Parathyroid adenoma (tissue), 2 donors: Measurements from ENCODE around the gene DUS4L.

Source experiments
- H2AFZ ChIP-seq: fragments of 300-600 bp; sonication (generic); one replicate; pipeline ENCODE4 v1.7.0; 2017; ENCODE audit warnings: antibody characterized with exemption, mild to moderate bottlenecking
- H3K27ac ChIP-seq: fragments of 300-600 bp; sonication (generic); one replicate; pipeline ENCODE4 v1.7.0; 2017
- H3K27me3 ChIP-seq: fragments of 300-600 bp; sonication (generic); one replicate; pipeline ENCODE4 v1.7.0; 2017; ENCODE audit warnings: low read length; ENCODE audit not compliant: control insufficient read depth, insufficient read depth
- H3K36me3 ChIP-seq: fragments of 300-600 bp; sonication (generic); one replicate; pipeline ENCODE4 v1.7.0; 2017; ENCODE audit warnings: low read length; ENCODE audit not compliant: control insufficient read depth, insufficient read depth
- H3K4me1 ChIP-seq: fragments of 300-600 bp; sonication (generic); one replicate; pipeline ENCODE4 v1.7.0; 2017; ENCODE audit warnings: control low read depth
- H3K4me2 ChIP-seq: fragments of 300-600 bp; sonication (generic); one replicate; pipeline ENCODE4 v1.7.0; 2017; ENCODE audit warnings: low read length
- H3K4me3 ChIP-seq: fragments of 300-600 bp; sonication (generic); one replicate; pipeline ENCODE4 v1.7.0; 2017; ENCODE audit warnings: low read depth, low read length
- H3K79me2 ChIP-seq: fragments of 300-600 bp; sonication (generic); one replicate; pipeline ENCODE4 v1.7.0; 2017; ENCODE audit warnings: control low read depth
- H3K9ac ChIP-seq: fragments of 300-600 bp; sonication (generic); one replicate; pipeline ENCODE4 v1.7.0; 2017; ENCODE audit warnings: mild to moderate bottlenecking
- H3K9me3 ChIP-seq: fragments of 300-600 bp; sonication (generic); one replicate; pipeline ENCODE4 v1.7.0; 2017; ENCODE audit warnings: low read length; ENCODE audit not compliant: control insufficient read depth
- CTCF ChIP-seq: fragments of 300-600 bp; sonication (generic); IDR thresholded peaks from one replicate; pipeline ENCODE4 v1.7.0; 2017; ENCODE audit warnings: antibody characterized with exemption, mild to moderate bottlenecking
- donor health status: primary hyperparathyroidism.

The DUS4L gene

GRCh38 chr7:107584716-107585115 lies 20.9 kb downstream of the DUS4L start:
- no peaks in the 10 kb centered on the region for H3K27me3 ChIP-seq
- no peak overlapping the region for H3K4me2 ChIP-seq
- H2AFZ ChIP-seq, result no peak overlapping the region
- no peak overlapping the region for H3K9ac ChIP-seq
- no peak overlapping the region for H3K4me3 ChIP-seq
- no peaks in the 10 kb centered on the region for H3K9me3 ChIP-seq
- H3K79me2 ChIP-seq, result no peaks in the 10 kb centered on the region
- TF ChIP-seq CTCF, result no peak
- no peak overlapping the region for H3K27ac ChIP-seq
- H3K36me3 ChIP-seq, result no peaks in the 10 kb centered on the region
- H3K4me1 ChIP-seq, result no peaks in the 10 kb centered on the region

- no peaks in the 10 kb centered on the region for H3K79me2 ChIP-seq
- H3K4me2 ChIP-seq, result no peak overlapping the region
- no peak for TF ChIP-seq CTCF
- H3K27me3 ChIP-seq, result no peaks in the 10 kb centered on the region
- no peak overlapping the region for H3K4me3 ChIP-seq
- no peaks in the 10 kb centered on the region for H3K36me3 ChIP-seq
- no peak overlapping the region for H2AFZ ChIP-seq
- H3K9ac ChIP-seq, result no peak overlapping the region
- no peaks in the 10 kb centered on the region for H3K4me1 ChIP-seq
- H3K27ac ChIP-seq, result no peak overlapping the region
- no peaks in the 10 kb centered on the region for H3K9me3 ChIP-seq
Observed at GRCh38 chr7:107588529-107589130, 24.9 kb downstream of the DUS4L start.

GRCh38 chr7:107591421-107591820 lies 27.6 kb downstream of the DUS4L start:
- H3K9me3 ChIP-seq, result no peaks in the 10 kb centered on the region
- H3K9ac ChIP-seq, result no peak overlapping the region
- H3K4me1 ChIP-seq, result no peaks in the 10 kb centered on the region
- TF ChIP-seq CTCF, result no peak
- no peak overlapping the region for H3K4me2 ChIP-seq
- no peak overlapping the region for H3K4me3 ChIP-seq
- no peak overlapping the region for H3K27ac ChIP-seq
- no peaks in the 10 kb centered on the region for H3K36me3 ChIP-seq
- no peaks in the 10 kb centered on the region for H3K79me2 ChIP-seq
- H2AFZ ChIP-seq, result no peak overlapping the region
- no peaks in the 10 kb centered on the region for H3K27me3 ChIP-seq

GRCh38 chr7:107592361-107593024 lies 28.7 kb downstream of the DUS4L start:
- Histone ChIP-seq H3K27ac (no peak overlapping the region), H3K4me1 (no peaks in the 10 kb centered on the region)
- TF ChIP-seq CTCF, result no peak

DNA sequence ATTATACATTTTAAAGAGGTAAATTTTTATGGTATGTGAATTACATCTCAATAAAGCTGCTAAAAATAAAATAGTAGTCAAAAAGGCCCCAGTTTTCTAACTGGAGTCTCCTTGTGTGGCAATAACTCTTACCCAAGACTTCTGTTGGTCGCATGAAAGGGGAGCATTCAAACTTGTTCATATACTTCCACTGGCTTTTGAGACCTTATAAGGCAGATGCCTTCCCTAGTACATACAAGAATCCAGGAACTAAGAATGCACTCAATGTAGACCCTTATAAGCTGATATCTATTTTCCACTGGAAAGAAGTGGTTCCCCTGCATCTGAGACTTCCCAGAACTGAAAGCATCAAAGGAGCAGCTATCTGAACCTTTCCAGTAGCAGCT lies 29.2 kb downstream of the DUS4L start:
- Histone ChIP-seq H3K4me2 (no peak overlapping the region), H3K4me1 (no peaks in the 10 kb centered on the region), H3K4me3 (no peak overlapping the region), H3K79me2 (no peaks in the 10 kb centered on the region), H3K27me3 (no peaks in the 10 kb centered on the region), H2AFZ (no peak overlapping the region), H3K27ac (no peak overlapping the region), H3K9me3 (no peaks in the 10 kb centered on the region), H3K36me3 (no peaks in the 10 kb centered on the region), H3K9ac (no peak overlapping the region)
- TF ChIP-seq CTCF, result no peak

More at GRCh38 chr7:107592361-107593024, 28.7 kb downstream of the DUS4L start:
- Histone ChIP-seq H3K4me3 (no peak overlapping the region), H3K27me3 (no peaks in the 10 kb centered on the region), H3K36me3 (no peaks in the 10 kb centered on the region), H3K9ac (no peak overlapping the region), H3K9me3 (no peaks in the 10 kb centered on the region), H2AFZ (no peak overlapping the region), H3K4me2 (no peak overlapping the region), H3K79me2 (no peaks in the 10 kb centered on the region)
